BE2C (cell line): Measurements from ENCODE around the gene C18orf63.
A peak's percentile ranks its signal among the peaks of the same experiment; 100 is the strongest.

Experiments used
- DNase-seq: peaks from one replicate; pipeline ENCODE4 v3.0.0-alpha.2; 2020
- H3K27me3 ChIP-seq: fragments of 250-450 bp; sonication (Bioruptor Pico); 2 replicates; pipeline ENCODE4 v1.5.1; 2020; ENCODE audit warnings: mild to moderate bottlenecking
- H3K36me3 ChIP-seq: fragments of 250-450 bp; sonication (Bioruptor Pico); 2 replicates; pipeline ENCODE4 v1.5.1; 2020; ENCODE audit warnings: mild to moderate bottlenecking
- H3K4me1 ChIP-seq: fragments of 250-450 bp; sonication (Bioruptor Pico); 2 replicates; pipeline ENCODE4 v1.5.1; 2020
- H3K4me3 ChIP-seq: 2 replicates; pipeline ENCODE4 v1.5.1; 2011; ENCODE audit warnings: low read depth, low read length
- H3K9me3 ChIP-seq: fragments of 250-450 bp; sonication (Bioruptor Pico); 2 replicates; pipeline ENCODE4 v1.5.1; 2020
- CTCF ChIP-seq: IDR thresholded peaks from 2 replicates; pipeline ENCODE4 v1.5.1; 2012; ENCODE audit warnings: mild to moderate bottlenecking, low read depth, low read length

The C18orf63 gene

DNA sequence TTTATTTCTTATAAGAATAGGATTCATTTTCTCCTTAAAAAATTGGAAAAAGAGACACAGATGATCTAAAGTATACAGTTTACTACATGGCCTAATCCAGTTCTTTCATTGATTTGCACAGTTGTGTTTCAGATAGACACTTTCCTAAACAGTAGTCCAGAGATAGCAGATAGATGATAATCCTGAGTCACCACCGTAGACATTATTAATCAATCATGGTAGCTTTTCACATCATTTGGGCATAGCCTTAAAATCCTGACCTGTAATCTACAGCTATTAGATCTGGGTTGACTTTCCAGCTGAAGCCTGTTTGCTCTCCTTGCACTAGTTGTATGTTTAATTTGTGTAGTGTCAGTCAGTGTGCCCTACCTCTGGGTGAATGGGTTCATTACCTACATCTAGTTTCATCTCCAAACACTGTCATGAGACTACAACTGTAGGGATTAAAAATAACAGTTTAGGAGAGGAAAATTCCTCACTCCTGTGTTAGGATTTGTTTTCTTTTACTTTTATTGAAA is 14.1 kb downstream of the C18orf63 start:
- Histone ChIP-seq H3K9me3 (no peaks in the 10 kb centered on the region), H3K4me3 (no peak overlapping the region), H3K36me3 (no peaks in the 10 kb centered on the region), H3K4me1 (no peaks in the 10 kb centered on the region), H3K27me3 (no peaks in the 10 kb centered on the region)
- DNase-seq = no peak
- no peak for TF ChIP-seq CTCF

DNA sequence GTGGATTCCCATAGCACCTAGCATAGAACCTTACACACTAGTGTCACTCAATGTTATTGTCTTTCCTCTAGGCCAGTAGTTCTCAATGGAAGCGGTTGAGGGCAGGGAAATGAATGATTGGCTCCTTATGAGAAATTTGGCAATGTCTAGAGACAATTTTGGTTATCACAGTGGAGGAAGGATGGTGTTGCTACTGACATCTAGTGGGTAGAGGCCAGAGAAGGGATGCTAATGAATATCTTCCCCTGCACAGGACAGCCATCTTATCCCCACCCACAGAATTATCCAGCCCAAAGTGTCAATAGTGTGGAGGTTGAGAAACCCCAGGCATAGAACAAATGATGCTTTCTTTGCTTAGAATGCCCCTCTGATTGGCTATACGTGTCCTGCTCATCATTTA is 15.8 kb downstream of the C18orf63 start:
- Histone ChIP-seq H3K9me3 (no peaks in the 10 kb centered on the region), H3K27me3 (no peaks in the 10 kb centered on the region), H3K4me1 (no peaks in the 10 kb centered on the region), H3K36me3 (no peaks in the 10 kb centered on the region), H3K4me3 (no peak overlapping the region)
- no peak for DNase-seq
- peak; percentile 62 for TF ChIP-seq CTCF

DNA sequence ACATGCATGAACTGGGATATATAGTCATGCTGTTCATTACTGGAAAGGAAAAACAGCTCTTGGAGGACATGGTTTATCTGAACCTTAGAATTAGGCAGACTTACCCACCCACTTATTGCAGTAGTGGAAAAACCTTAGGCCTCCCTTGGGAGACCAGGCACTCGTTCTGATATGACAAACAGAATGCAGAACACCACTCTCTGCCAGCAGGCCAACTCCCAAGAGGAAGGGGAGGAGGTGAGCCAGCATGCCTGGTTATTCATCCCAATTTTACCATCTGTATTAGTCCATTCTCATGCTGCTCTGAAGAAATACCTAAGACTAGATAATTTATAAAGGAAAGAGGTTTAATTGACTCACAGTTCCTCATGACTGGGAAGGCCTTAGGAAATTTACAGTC is 17.5 kb downstream of the C18orf63 start:
- no peaks in the 10 kb centered on the region for H3K36me3 ChIP-seq
- no peak overlapping the region for H3K4me3 ChIP-seq
- TF ChIP-seq CTCF = no peak
- no peaks in the 10 kb centered on the region for H3K27me3 ChIP-seq
- no peaks in the 10 kb centered on the region for H3K9me3 ChIP-seq
- peak; percentile 63 for DNase-seq
- H3K4me1 ChIP-seq = no peaks in the 10 kb centered on the region

- no peaks in the 10 kb centered on the region for H3K36me3 ChIP-seq
- no peak overlapping the region for H3K4me3 ChIP-seq
- no peak for DNase-seq
- no peak for TF ChIP-seq CTCF
- no peaks in the 10 kb centered on the region for H3K9me3 ChIP-seq
- no peaks in the 10 kb centered on the region for H3K27me3 ChIP-seq
- no peaks in the 10 kb centered on the region for H3K4me1 ChIP-seq
Measured at GRCh38 chr18:74334242-74334893, 18.7 kb downstream of the C18orf63 start.

- H3K36me3 ChIP-seq = no peaks in the 10 kb centered on the region
- no peaks in the 10 kb centered on the region for H3K27me3 ChIP-seq
- no peak for TF ChIP-seq CTCF
- no peaks in the 10 kb centered on the region for H3K4me1 ChIP-seq
- no peak overlapping the region for H3K4me3 ChIP-seq
- DNase-seq = no peak
- no peaks in the 10 kb centered on the region for H3K9me3 ChIP-seq
Measured at GRCh38 chr18:74336656-74337055, 21.0 kb downstream of the C18orf63 start.

DNA sequence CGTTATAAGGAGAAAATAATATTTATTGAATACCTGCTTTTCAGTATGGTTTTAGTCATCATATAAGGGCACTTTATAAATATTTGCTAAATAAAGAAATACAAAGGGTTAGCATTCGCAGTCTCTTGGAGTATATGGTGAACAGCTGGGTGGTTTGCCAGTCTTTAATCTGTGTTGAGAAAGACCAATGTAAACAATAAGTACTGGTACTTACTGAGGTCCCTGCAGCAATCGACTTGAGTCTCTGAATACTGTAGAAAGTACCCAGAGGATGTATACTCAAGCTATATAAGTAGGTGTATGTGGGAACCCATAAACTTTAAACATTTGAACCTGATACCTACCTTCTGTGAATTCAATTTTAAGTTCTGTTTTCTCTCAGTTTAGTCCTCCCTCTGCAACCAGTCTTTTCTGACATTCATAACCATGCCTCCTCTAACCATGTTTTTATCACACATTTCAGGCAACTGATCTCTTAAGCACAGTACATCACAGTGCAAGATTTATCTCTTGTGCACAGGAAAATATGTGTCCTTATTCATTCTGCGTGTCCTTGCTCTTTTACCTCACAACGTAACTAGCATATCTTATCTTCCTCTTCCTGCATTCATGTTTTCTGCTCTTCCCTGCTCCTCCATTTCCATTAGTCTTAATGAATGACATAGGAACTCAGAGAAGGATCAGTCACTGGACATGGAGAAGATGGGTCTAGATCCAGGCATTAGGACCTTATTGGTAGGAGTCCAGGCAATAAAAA is 21.7 kb downstream of the C18orf63 start:
- H3K4me1 ChIP-seq = no peaks in the 10 kb centered on the region
- H3K27me3 ChIP-seq = no peaks in the 10 kb centered on the region
- no peak overlapping the region for H3K4me3 ChIP-seq
- TF ChIP-seq CTCF = no peak
- no peaks in the 10 kb centered on the region for H3K9me3 ChIP-seq
- no peak for DNase-seq
- no peaks in the 10 kb centered on the region for H3K36me3 ChIP-seq
